HEK293 (cell line): ENCODE results near the gene CACNA2D4.

Experiments used
- YY1 ChIP-seq: fragments of 450-650 bp; formaldehyde crosslinking; IDR thresholded peaks from 2 replicates; pipeline ENCODE4 v1.5.1; 2018; ENCODE audit warnings: missing biosample characterization, missing genetic modification characterization
- ZNF341 ChIP-seq: fragments of 450-650 bp; formaldehyde crosslinking; IDR thresholded peaks from 2 replicates; pipeline ENCODE4; 2016; ENCODE audit warnings: low read depth, missing biosample characterization, missing genetic modification characterization
- ZNF610 ChIP-seq: fragments of 450-650 bp; formaldehyde crosslinking; IDR thresholded peaks from 2 replicates; pipeline ENCODE4 v1.5.1; 2016; ENCODE audit warnings: missing biosample characterization, missing genetic modification characterization, borderline replicate concordance
- TF ChIP-seq, protein P1 (sequence below): fragments of 450-650 bp; formaldehyde crosslinking; IDR thresholded peaks from 2 replicates; pipeline ENCODE4 v1.5.1; 2016; ENCODE audit warnings: missing biosample characterization, missing genetic modification characterization
- TF ChIP-seq, protein P2 (sequence below): fragments of 450-650 bp; formaldehyde crosslinking; IDR thresholded peaks from 2 replicates; pipeline ENCODE4 v1.5.1; 2017; ENCODE audit warnings: missing biosample characterization, missing genetic modification characterization
- TF ChIP-seq, protein P3 (sequence below): fragments of 450-650 bp; formaldehyde crosslinking; IDR thresholded peaks from 2 replicates; pipeline ENCODE4 v1.5.1; 2016; ENCODE audit warnings: missing biosample characterization, missing genetic modification characterization
- TF ChIP-seq, protein P4 (sequence below): fragments of 450-650 bp; formaldehyde crosslinking; IDR thresholded peaks from 2 replicates; pipeline ENCODE4 v1.5.1; 2016; ENCODE audit warnings: missing biosample characterization, missing genetic modification characterization
- TF ChIP-seq, protein P5 (sequence below): fragments of 450-650 bp; IDR thresholded peaks from 2 replicates; pipeline ENCODE4 v1.5.1; 2018; ENCODE audit warnings: missing biosample characterization, mild to moderate bottlenecking, missing genetic modification characterization
- TF ChIP-seq, protein P6 (sequence below): fragments of 450-650 bp; formaldehyde crosslinking; IDR thresholded peaks from 2 replicates; pipeline ENCODE4 v1.5.1; 2016; ENCODE audit warnings: missing biosample characterization, missing genetic modification characterization

DNA sequence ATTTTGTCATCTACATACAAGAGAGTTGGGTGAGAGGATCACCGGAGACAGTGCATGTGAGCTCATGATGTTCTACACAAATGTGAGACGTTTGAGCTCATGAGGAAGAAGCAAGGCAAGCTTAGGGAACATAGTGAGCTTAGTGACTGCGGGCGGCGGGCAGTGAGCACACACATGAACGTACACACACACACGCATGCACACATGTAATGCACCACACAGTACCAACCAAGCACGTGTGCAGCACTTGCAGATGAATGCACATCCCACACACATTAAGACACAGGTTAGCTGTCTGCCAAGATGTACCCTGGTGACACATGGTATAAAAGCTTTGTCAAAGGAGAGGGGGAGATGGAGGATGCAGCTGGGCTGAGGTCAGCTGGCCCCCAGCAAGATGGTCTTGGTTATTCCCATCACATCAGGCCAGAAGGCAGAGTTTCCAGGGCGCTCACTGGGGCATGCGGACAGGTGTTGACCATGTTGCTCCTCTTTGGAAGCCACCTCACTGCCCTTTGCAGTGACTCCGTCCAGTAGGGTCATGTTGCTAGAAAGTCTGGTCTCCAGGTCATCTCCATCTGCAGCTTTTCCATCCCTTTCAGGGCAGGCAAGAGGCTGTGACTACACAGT lies 8.7 kb upstream of the CACNA2D4 start:
- TF ChIP-seq YY1 (tag by site-specific recombination) (no peak), ZNF610 (no peak), ZNF341 (tag by site-specific recombination) (no peak)
- TF ChIP-seq, protein P1, sequence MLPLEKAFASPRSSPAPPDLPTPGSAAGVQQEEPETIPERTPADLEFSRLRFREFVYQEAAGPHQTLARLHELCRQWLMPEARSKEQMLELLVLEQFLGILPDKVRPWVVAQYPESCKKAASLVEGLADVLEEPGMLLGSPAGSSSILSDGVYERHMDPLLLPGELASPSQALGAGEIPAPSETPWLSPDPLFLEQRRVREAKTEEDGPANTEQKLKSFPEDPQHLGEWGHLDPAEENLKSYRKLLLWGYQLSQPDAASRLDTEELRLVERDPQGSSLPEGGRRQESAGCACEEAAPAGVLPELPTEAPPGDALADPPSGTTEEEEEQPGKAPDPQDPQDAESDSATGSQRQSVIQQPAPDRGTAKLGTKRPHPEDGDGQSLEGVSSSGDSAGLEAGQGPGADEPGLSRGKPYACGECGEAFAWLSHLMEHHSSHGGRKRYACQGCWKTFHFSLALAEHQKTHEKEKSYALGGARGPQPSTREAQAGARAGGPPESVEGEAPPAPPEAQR (tag by site-specific recombination) = no peak
- TF ChIP-seq, protein P2, sequence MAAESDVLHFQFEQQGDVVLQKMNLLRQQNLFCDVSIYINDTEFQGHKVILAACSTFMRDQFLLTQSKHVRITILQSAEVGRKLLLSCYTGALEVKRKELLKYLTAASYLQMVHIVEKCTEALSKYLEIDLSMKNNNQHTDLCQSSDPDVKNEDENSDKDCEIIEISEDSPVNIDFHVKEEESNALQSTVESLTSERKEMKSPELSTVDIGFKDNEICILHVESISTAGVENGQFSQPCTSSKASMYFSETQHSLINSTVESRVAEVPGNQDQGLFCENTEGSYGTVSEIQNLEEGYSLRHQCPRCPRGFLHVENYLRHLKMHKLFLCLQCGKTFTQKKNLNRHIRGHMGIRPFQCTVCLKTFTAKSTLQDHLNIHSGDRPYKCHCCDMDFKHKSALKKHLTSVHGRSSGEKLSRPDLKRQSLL = no peak
- TF ChIP-seq, protein P3, sequence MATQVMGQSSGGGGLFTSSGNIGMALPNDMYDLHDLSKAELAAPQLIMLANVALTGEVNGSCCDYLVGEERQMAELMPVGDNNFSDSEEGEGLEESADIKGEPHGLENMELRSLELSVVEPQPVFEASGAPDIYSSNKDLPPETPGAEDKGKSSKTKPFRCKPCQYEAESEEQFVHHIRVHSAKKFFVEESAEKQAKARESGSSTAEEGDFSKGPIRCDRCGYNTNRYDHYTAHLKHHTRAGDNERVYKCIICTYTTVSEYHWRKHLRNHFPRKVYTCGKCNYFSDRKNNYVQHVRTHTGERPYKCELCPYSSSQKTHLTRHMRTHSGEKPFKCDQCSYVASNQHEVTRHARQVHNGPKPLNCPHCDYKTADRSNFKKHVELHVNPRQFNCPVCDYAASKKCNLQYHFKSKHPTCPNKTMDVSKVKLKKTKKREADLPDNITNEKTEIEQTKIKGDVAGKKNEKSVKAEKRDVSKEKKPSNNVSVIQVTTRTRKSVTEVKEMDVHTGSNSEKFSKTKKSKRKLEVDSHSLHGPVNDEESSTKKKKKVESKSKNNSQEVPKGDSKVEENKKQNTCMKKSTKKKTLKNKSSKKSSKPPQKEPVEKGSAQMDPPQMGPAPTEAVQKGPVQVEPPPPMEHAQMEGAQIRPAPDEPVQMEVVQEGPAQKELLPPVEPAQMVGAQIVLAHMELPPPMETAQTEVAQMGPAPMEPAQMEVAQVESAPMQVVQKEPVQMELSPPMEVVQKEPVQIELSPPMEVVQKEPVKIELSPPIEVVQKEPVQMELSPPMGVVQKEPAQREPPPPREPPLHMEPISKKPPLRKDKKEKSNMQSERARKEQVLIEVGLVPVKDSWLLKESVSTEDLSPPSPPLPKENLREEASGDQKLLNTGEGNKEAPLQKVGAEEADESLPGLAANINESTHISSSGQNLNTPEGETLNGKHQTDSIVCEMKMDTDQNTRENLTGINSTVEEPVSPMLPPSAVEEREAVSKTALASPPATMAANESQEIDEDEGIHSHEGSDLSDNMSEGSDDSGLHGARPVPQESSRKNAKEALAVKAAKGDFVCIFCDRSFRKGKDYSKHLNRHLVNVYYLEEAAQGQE (tag by site-specific recombination) = no peak
- TF ChIP-seq, protein P4, sequence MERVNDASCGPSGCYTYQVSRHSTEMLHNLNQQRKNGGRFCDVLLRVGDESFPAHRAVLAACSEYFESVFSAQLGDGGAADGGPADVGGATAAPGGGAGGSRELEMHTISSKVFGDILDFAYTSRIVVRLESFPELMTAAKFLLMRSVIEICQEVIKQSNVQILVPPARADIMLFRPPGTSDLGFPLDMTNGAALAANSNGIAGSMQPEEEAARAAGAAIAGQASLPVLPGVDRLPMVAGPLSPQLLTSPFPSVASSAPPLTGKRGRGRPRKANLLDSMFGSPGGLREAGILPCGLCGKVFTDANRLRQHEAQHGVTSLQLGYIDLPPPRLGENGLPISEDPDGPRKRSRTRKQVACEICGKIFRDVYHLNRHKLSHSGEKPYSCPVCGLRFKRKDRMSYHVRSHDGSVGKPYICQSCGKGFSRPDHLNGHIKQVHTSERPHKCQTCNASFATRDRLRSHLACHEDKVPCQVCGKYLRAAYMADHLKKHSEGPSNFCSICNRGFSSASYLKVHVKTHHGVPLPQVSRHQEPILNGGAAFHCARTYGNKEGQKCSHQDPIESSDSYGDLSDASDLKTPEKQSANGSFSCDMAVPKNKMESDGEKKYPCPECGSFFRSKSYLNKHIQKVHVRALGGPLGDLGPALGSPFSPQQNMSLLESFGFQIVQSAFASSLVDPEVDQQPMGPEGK (tag by site-specific recombination) = no peak
- TF ChIP-seq, protein P5, sequence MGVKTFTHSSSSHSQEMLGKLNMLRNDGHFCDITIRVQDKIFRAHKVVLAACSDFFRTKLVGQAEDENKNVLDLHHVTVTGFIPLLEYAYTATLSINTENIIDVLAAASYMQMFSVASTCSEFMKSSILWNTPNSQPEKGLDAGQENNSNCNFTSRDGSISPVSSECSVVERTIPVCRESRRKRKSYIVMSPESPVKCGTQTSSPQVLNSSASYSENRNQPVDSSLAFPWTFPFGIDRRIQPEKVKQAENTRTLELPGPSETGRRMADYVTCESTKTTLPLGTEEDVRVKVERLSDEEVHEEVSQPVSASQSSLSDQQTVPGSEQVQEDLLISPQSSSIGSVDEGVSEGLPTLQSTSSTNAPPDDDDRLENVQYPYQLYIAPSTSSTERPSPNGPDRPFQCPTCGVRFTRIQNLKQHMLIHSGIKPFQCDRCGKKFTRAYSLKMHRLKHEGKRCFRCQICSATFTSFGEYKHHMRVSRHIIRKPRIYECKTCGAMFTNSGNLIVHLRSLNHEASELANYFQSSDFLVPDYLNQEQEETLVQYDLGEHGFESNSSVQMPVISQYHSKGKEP (tag by site-specific recombination) = no peak
- TF ChIP-seq, protein P6, sequence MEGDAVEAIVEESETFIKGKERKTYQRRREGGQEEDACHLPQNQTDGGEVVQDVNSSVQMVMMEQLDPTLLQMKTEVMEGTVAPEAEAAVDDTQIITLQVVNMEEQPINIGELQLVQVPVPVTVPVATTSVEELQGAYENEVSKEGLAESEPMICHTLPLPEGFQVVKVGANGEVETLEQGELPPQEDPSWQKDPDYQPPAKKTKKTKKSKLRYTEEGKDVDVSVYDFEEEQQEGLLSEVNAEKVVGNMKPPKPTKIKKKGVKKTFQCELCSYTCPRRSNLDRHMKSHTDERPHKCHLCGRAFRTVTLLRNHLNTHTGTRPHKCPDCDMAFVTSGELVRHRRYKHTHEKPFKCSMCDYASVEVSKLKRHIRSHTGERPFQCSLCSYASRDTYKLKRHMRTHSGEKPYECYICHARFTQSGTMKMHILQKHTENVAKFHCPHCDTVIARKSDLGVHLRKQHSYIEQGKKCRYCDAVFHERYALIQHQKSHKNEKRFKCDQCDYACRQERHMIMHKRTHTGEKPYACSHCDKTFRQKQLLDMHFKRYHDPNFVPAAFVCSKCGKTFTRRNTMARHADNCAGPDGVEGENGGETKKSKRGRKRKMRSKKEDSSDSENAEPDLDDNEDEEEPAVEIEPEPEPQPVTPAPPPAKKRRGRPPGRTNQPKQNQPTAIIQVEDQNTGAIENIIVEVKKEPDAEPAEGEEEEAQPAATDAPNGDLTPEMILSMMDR (tag by site-specific recombination) = no peak
